Ishikawa (cell line): Measurements from ENCODE around the gene KASH5.

Experiments used
- CEBPB ChIP-seq: IDR thresholded peaks from 2 replicates; pipeline ENCODE4 v1.6.1; 2012
- CREB1 ChIP-seq: IDR thresholded peaks from 2 replicates; pipeline ENCODE4 v1.6.1; 2012; ENCODE audit warnings: low read depth
- EGR1 ChIP-seq: IDR thresholded peaks from 2 replicates; pipeline ENCODE4 v1.6.1; 2012
- EP300 ChIP-seq: IDR thresholded peaks from 2 replicates; pipeline ENCODE4 v1.6.1; 2012; ENCODE audit warnings: borderline replicate concordance
- FOXM1 ChIP-seq: IDR thresholded peaks from 2 replicates; pipeline ENCODE4 v1.6.1; 2012; ENCODE audit warnings: low read depth, borderline replicate concordance
- MAX ChIP-seq: IDR thresholded peaks from 2 replicates; pipeline ENCODE4 v1.6.1; 2012
- NFIC ChIP-seq: IDR thresholded peaks from 2 replicates; pipeline ENCODE4 v1.6.1; 2012
- RAD21 ChIP-seq: IDR thresholded peaks from 2 replicates; pipeline ENCODE4 v1.6.1; 2012; ENCODE audit warnings: low read depth
- REST ChIP-seq: IDR thresholded peaks from 2 replicates; pipeline ENCODE4 v1.6.1; 2012; ENCODE audit warnings: low read depth, mild to moderate bottlenecking
- TAF1 ChIP-seq: IDR thresholded peaks from 2 replicates; pipeline ENCODE4 v1.6.1; 2012; ENCODE audit warnings: low read depth, mild to moderate bottlenecking
- TCF12 ChIP-seq: IDR thresholded peaks from 2 replicates; pipeline ENCODE4 v1.6.1; 2012; ENCODE audit warnings: low read depth
- USF1 ChIP-seq: IDR thresholded peaks from 2 replicates; pipeline ENCODE4 v1.6.1; 2012
- YY1 ChIP-seq: IDR thresholded peaks from 2 replicates; pipeline ENCODE4 v1.6.1; 2012; ENCODE audit warnings: low read depth
- ZBTB7A ChIP-seq: IDR thresholded peaks from 2 replicates; pipeline ENCODE4 v1.6.1; 2012; ENCODE audit warnings: low read depth

GRCh38 chr19:49440439-49441209, 52.6 kb downstream of the KASH5 start:
- TF ChIP-seq MAX, result no peak
- TF ChIP-seq EP300, result no peak
- TF ChIP-seq YY1, result no peak
- TF ChIP-seq REST, result no peak
- TF ChIP-seq TAF1, result no peak
- TF ChIP-seq EGR1, result no peak
- TF ChIP-seq CREB1, result no peak
- no peak for TF ChIP-seq RAD21
- no peak for TF ChIP-seq FOXM1
- no peak for TF ChIP-seq NFIC
- TF ChIP-seq CEBPB, result no peak
- no peak for TF ChIP-seq TCF12
- TF ChIP-seq USF1, result no peak
- TF ChIP-seq ZBTB7A, result no peak
